ENCODE measurements around the gene PARP8. TPM values are rescaled to one million over a fixed set of nuclear protein-coding genes. Genes with fewer than 3 reads are reported as not detected.

The PARP8 gene
- total RNA-seq, 1 experiment from 2014 or later = 0.07 TPM

DNA sequence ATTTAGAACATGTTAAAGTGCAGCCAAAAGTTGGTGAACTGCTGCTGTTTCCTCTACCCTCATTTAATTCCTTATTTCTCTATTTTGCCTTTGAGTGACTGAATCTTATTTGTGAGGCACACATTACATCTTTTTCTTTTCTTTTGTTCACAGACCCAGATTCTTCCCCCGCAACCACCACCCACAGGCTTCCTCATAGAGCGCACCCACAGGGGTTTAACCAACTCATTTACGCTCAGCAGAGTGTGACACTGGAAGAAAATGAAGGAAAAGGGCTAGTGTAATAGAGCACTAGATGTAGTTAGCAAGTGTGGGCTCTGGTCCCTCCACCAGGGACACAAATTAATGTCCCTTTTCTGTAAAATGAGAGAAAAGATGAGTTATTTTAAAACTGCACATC is 200.7 kb downstream of the PARP8 start:
- ATAC-seq = no peak
- Histone ChIP-seq H3K9me3 (ENCODE audit: low read length) (no peaks in the 10 kb centered on the region), H3K4me1 (ENCODE audit: insufficient read depth, low read length) (no peaks in the 10 kb centered on the region), H3K27me3 (ENCODE audit: low read length) (no peaks in the 10 kb centered on the region), H3F3A (ENCODE audit: low read length, unreplicated experiment) (no peaks in the 10 kb centered on the region), H3K79me2 (ENCODE audit: low read length) (no peaks in the 10 kb centered on the region), H3K4me2 (ENCODE audit: low read length) (no peak overlapping the region), H3K9me2 (replicated peaks; ENCODE audit: low read length) (no peaks in the 10 kb centered on the region), H3K4me3 (ENCODE audit: low read length) (no peak overlapping the region), H3K27ac (ENCODE audit: low read length) (no peak overlapping the region), H3K9ac (ENCODE audit: low read length) (no peak overlapping the region), H2AFZ (ENCODE audit: low read length) (no peak overlapping the region), H4K20me1 (ENCODE audit: low read length) (no peaks in the 10 kb centered on the region), H3K36me3 (ENCODE audit: low read depth, low read length) (no peaks in the 10 kb centered on the region)
- intact Hi-C loops (cut with micrococcal nuclease) = no loop called here
- BruUV-seq (replicated peaks) = no TSS peak
- TF ChIP-seq EZH2 (IDR thresholded peaks at IDR 0.05; ENCODE audit: low read length, unreplicated experiment) = no peak
- TF ChIP-seq, protein P1, sequence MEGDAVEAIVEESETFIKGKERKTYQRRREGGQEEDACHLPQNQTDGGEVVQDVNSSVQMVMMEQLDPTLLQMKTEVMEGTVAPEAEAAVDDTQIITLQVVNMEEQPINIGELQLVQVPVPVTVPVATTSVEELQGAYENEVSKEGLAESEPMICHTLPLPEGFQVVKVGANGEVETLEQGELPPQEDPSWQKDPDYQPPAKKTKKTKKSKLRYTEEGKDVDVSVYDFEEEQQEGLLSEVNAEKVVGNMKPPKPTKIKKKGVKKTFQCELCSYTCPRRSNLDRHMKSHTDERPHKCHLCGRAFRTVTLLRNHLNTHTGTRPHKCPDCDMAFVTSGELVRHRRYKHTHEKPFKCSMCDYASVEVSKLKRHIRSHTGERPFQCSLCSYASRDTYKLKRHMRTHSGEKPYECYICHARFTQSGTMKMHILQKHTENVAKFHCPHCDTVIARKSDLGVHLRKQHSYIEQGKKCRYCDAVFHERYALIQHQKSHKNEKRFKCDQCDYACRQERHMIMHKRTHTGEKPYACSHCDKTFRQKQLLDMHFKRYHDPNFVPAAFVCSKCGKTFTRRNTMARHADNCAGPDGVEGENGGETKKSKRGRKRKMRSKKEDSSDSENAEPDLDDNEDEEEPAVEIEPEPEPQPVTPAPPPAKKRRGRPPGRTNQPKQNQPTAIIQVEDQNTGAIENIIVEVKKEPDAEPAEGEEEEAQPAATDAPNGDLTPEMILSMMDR (conservative IDR thresholded peaks at IDR 0.05; ENCODE audit: low read depth, low read length) = no peak
- POLR2A ChIA-PET (ENCODE audit: unreplicated experiment) = no interaction called here
- DNase-seq = no peak
- CTCF ChIA-PET = no interaction called here

DNA sequence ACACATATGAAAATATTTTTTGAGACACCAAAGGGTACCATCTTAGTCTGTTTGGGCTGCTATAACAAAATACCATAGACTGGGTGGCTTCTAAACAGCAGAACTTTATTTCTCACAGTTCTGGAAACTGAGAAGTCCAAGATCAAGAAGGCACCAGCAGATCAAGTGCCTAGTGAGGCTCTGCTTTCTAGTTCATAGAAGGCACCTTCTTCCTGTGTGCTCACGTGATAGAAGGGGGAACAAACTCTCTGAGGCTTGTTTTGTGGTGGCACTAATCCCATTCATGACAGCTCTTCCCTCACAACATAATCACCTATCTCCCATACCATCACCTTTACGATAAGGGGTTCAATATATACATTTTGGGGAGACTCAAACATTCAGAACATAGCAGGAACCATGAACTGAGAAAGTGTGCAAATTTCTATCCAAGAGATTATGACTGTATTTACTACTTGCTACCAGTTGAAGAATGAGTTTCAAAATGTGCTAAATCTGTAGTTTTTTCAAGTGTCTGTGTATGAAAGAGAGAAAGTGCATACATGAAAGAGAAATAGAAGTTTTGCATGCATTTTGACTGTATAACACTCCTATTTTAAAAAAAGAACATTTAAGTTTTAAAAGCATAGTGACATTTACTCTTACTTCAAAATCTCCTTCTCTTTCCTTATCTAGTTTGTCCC is 207.3 kb downstream of the PARP8 start:
- Histone ChIP-seq H3K27ac (ENCODE audit: low read length) (no peak overlapping the region), H3K9me3 (ENCODE audit: low read length) (no peaks in the 10 kb centered on the region), H3K79me2 (ENCODE audit: low read length) (no peaks in the 10 kb centered on the region), H3K4me1 (ENCODE audit: insufficient read depth, low read length) (no peaks in the 10 kb centered on the region), H4K20me1 (ENCODE audit: low read length) (no peaks in the 10 kb centered on the region), H3K4me2 (ENCODE audit: low read length) (no peak overlapping the region), H2AFZ (ENCODE audit: low read length) (no peak overlapping the region), H3K9me2 (replicated peaks; ENCODE audit: low read length) (no peaks in the 10 kb centered on the region), H3K9ac (ENCODE audit: low read length) (no peak overlapping the region), H3K4me3 (ENCODE audit: low read length) (no peak overlapping the region), H3K36me3 (ENCODE audit: low read depth, low read length) (no peaks in the 10 kb centered on the region), H3F3A (ENCODE audit: low read length, unreplicated experiment) (no peaks in the 10 kb centered on the region), H3K27me3 (ENCODE audit: low read length) (no peaks in the 10 kb centered on the region)
- no peak for DNase-seq
- ATAC-seq = no peak
- TF ChIP-seq EZH2 (IDR thresholded peaks at IDR 0.05; ENCODE audit: low read length, unreplicated experiment) (no peak), EZH2phosphoT487 (IDR thresholded peaks at IDR 0.05; ENCODE audit: borderline replicate concordance, low read length) (no peak)
- TF ChIP-seq, protein P1 (conservative IDR thresholded peaks at IDR 0.05; ENCODE audit: low read depth, low read length) = no peak
- ChIA-PET CTCF (no interaction called here), POLR2A (ENCODE audit: unreplicated experiment) (no interaction called here)
- no TSS peak for BruUV-seq (replicated peaks)
- intact Hi-C loops (cut with micrococcal nuclease) = no loop called here

DNA sequence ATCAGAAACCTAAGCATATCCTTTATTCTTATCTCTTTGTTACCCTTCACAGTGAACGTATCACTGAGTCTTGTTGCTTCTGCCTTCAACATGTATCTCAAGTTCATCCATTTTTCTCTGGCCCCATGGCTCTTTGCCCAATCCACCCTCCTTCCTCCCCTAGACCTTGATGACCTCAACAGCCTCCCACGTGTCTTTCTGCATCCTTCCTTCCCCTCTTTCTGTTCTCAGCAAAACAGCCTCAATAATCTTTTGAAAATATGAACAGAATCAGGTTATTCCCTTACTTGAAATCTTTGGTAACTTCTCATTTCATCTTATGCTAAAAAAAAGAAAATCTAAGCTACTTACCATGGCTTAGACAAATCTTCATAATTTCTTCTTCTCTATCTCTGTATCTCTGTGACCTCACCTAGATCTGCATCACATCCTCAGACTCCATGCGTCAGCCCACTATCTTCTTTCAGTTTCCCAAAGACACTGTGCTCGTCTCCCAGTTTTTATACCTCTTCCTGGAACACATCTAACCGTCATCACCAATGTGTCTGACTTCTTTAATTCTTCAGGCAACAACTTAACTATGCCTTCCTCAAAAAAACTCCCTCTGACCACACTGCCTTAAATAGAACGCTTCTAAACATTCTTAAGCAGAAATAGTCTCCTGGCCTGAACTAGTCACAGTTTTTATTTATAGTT is 208.0 kb downstream of the PARP8 start:
- Histone ChIP-seq H3K9me3 (ENCODE audit: low read length) (no peaks in the 10 kb centered on the region), H3F3A (ENCODE audit: low read length, unreplicated experiment) (no peaks in the 10 kb centered on the region)
- ATAC-seq = no peak

More for the DNA sequence above, 208.0 kb downstream of the PARP8 start:
- no peaks in the 10 kb centered on the region for H4K20me1 ChIP-seq (ENCODE audit: low read length)
- H3K27me3 ChIP-seq (ENCODE audit: low read length) = no peaks in the 10 kb centered on the region
- H3K9ac ChIP-seq (ENCODE audit: low read length) = no peak overlapping the region
- H3K4me2 ChIP-seq (ENCODE audit: low read length) = no peak overlapping the region
- no TSS peak for BruUV-seq (replicated peaks)
- TF ChIP-seq, protein P1 (conservative IDR thresholded peaks at IDR 0.05; ENCODE audit: low read depth, low read length) = no peak
- TF ChIP-seq EZH2phosphoT487 (IDR thresholded peaks at IDR 0.05; ENCODE audit: borderline replicate concordance, low read length) (no peak), EZH2 (IDR thresholded peaks at IDR 0.05; ENCODE audit: low read length, unreplicated experiment) (no peak)
- H3K4me3 ChIP-seq (ENCODE audit: low read length) = no peak overlapping the region
- no peaks in the 10 kb centered on the region for H3K36me3 ChIP-seq (ENCODE audit: low read depth, low read length)
- intact Hi-C loops (cut with micrococcal nuclease) = no loop called here
- ChIA-PET CTCF (no interaction called here), POLR2A (ENCODE audit: unreplicated experiment) (no interaction called here)
- no peaks in the 10 kb centered on the region for H3K9me2 ChIP-seq (replicated peaks; ENCODE audit: low read length)
- H3K79me2 ChIP-seq (ENCODE audit: low read length) = no peaks in the 10 kb centered on the region
- no peak overlapping the region for H3K27ac ChIP-seq (ENCODE audit: low read length)
- no peak for DNase-seq
- no peak overlapping the region for H2AFZ ChIP-seq (ENCODE audit: low read length)
- H3K4me1 ChIP-seq (ENCODE audit: insufficient read depth, low read length) = no peaks in the 10 kb centered on the region

Data from PC-3 (cell line).